NCI-H1105 (cell line): Measurements from ENCODE around the gene FAT2.
"Not testable (repeated sequence)": the region's sequence is repeated elsewhere in the genome, so short reads cannot be mapped to it uniquely, and the experiment has no call there.

ENCODE experiments used
- DNase-seq: peaks from one replicate; lab custom pipeline; 2025; lab: John Stamatoyannopoulos, UW

The FAT2 gene

DNA sequence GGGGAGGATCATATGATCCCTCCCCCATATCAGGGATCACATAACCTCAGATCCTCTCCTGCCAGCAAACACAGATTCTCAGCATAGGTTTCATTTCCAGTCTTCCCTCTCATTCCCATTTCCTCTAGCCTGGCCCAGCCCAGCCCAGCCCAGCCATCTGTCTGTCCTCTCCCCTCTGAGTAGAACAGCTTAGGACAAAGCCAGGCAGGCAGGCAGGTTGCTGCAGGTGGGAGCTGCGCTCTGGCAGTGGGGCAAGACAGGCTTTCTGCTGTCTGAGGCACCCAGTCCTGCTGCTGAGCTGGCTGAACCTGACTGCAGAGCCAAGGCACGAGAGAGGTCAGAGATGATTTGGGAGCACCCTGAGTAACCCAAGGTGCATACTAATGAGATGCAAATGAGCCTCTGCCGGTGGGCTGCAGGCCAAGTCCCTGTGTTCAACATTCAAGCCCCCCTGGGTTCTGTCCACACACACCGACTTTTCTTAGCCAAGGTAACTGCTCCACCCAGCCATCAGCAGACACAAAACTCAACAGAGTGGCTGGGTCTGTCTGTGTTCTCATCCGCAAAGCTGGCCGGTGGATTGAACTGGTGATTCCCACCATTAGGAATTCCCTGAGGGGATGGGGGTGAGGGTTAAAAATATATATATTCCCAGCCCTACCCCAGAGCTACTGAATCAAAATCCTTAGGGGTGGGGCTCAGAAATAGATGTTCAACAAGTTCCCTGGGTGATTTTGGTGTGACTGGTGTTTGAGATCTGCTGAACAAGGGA lies 9.1 kb downstream of the FAT2 start:
- no peak for DNase-seq

DNA sequence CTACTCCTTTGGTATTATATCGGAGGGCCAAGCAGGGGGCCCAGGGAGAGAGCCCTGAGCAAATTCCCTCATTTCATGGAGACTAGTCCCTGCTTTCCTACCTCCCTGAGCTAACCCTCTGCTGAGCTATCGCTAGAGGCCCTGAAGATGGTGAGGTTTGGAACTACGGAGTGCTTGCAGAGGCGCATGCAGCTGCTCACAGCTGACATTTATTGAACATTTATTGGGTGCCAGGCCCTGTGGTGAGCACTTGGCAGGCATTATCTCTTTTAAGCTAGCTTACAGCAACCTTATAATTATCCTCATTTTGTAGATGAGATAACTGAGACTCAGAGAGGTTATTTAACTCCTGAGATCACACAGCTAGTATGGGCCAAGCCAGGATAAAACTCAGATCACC lies 9.8 kb downstream of the FAT2 start:
- no peak for DNase-seq

DNA sequence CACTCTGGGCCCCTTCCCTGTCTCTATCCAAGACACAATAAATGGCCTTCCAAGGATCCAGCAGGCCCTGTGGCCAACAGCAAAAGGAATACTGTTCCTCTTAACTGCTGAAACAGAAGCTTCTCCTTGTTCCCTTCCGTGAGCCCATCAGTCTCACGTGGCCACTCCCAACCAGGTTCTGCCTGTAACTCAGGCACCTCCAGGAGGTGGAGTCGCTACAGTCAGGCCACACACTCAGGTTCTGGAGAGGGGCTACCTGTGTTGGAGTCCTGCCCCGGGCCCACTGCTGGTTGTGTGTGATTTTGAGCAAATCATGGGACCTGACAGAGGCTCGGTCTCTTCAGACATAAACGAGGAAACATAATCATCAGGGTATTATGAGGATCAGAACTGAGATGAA lies 10.3 kb downstream of the FAT2 start:
- DNase-seq, result no peak

DNA sequence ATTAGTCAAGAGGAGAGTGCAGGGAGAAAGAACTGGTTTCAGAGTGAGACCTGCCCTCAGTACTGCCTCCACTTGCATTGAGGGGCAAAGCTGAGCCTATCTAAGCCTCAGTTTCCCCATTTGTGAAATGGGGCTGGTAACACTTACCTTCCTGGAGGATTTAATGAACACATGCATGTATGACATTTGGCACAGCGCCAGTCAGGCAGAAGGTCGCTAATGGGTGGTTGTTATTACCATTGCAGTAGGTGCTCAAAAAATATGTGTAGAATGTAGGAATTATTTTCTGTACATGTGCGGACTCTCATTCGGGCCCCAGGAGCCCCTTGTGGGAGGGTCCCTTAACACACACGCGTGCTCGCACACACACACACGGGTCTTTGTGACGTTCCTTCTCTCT lies 10.9 kb downstream of the FAT2 start:
- DNase-seq, result no peak

DNA sequence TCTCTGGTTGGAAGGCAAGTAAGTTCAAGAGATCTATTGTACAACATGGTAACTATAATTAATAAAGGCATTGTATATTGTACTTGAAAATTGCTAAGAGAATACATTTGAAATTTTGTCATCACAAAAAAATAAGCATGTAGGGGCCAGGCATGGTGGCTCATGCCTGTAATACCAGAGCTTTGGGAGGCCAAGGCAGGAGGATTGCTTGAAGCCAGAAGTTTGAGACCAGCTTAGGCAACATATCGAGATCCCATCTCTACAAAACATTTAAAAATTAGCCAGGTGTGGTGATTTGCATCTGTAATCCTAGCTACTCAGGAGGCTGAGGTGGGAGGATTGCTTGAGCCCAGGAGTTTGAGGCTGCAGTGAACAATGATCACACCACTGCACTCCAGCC lies 12.0 kb downstream of the FAT2 start:
- DNase-seq, result not testable (repeated sequence)

DNA sequence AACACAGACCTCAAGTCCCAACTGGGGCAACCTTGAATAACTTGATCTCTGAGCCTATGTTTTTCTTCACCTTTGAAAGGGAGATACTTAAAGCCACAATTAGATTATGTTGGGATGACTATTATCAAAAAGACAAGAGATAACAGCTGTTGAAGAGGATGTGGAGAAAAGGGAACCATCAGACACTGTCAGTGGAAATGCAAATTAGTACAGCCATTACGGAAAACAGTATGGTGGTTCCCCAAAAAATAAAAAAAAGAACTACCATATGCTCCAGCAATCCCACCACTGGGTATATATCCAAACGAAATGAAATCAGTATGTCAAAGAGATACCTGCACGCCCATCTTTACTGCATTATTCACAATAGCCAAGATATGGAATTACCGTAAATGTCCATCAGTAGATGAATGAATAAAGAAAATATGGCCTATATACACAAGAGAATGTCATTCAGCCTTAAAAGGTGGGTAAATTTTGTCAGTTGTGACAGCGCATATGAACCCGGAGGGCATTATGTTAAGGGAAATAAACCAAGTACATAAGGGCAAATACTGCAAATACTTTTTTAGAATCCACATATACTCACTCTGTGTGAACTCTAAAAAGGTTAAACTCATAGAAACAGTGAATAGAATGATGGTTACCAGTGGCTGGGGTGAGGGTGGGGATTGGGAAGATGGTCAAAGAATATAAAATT lies 12.7 kb downstream of the FAT2 start:
- no peak for DNase-seq

DNA sequence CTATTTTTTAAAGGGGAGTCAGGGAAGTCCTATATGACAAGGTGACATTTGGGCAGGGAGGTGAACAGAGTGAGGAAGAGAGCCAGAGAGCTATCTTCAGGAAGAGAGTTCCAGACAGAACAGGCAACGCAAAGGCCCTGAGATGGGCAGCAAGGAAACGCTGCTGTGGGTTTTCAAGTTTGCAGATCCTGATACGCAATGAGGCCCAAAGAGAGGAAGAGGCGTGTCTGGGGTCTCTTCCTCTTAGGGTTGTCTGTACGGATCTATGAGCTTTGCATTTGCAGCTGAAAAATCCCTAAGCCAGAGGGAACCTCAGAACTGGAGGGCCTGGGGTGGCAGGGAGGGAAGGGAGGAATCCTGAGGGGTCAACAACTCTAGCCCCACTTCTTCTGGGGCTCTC lies 13.6 kb downstream of the FAT2 start:
- no peak for DNase-seq

DNA sequence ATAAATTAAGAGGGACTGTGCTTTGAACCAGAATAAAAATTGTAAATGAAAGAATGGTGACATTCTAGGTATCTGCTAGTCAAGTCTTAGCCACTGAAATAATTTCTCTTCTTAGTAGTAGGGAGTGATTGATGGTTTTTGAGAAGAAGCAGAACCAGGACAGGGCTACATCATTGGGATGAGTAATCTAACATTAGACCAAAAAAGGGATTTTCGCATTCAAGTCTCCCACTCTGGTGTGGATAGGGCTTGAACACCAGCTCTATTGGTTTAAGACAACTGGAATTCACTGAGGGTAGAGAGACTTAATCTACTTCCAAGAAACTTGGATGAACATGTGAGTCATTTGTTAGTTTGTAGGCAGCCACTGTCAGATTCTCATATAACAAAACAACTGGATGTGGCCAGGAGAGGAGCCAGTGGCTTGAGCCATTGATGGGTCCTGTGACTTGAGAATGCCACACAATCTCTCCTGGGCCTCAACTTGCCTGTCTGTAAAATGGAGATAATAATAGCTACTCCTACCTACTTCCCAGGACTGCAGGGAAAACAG lies 16.6 kb downstream of the FAT2 start:
- DNase-seq, result no peak

DNA sequence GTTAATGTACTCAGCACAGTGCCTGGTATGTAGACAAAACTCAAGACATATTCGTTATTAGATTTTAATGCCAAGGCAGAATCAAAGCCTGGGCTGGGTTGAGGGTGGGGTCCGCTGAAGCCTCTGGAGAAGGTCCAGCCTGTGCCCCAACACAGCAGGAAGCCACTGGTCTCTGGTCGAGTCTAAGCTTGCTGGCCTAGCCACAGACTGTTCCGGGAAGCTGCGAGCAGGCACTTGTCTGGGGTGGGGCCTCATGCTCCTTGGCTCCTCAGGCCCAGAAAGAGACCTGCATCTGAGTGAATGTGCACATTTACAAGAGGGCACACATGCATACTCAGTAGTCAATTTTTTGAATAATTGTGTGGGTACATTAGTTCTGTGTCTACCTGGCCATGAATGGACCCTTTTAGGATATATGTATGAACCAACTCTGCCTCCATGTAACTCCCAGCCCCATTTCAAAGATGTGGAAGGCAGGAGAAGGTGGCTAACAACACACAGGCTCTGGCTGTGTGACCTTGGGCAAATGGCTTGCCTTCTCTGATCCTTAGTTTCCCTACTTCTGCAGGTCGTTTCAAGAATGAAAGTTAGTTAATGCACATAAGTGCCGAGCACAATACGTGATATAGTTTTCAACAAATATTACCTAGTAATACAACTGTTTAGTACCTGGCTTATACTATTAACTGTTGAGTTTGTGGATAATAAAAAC lies 18.3 kb downstream of the FAT2 start:
- no peak for DNase-seq

DNA sequence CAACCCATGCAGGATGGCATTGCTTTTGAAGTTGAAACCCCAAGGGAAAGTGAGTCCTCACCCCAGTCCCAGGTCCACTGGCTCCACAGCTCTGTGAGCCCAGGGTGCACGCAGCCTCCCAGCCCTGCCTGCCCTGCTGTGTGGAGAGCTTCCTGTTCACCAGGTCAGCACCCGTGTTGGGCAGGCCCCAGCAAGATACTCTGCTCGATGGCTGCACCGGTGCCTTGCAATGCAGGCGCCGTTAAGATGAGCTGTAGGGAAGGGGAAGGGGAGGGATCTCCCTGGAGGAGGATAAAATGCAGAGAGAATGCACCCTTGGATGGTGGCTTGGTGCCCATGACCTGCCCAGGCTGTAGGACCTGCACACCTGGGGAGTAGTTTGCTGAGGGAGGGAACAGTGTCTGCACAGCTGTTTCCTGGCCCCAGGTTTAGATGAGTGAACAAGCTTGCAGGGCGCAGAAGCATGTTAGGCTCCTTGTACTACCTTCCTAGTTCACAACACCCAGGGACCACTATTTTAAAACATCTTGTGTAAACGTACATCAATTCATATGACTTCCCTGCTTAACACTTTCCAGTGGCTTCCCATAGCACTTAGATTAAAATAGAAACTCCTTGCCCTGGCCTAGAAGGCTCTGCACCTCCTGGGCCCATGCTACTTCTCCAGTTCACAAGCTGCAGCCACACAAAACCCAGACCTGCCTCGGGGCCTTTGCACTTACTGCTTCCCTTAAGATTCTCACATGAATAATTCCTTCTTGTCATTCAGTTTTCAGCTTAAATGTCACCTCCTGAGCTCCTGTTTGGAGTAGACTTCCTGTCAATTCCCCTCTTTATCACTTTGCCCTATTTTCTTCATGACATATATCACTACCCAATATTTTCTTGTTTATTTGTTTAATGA lies 19.6 kb downstream of the FAT2 start:
- DNase-seq, result no peak

DNA sequence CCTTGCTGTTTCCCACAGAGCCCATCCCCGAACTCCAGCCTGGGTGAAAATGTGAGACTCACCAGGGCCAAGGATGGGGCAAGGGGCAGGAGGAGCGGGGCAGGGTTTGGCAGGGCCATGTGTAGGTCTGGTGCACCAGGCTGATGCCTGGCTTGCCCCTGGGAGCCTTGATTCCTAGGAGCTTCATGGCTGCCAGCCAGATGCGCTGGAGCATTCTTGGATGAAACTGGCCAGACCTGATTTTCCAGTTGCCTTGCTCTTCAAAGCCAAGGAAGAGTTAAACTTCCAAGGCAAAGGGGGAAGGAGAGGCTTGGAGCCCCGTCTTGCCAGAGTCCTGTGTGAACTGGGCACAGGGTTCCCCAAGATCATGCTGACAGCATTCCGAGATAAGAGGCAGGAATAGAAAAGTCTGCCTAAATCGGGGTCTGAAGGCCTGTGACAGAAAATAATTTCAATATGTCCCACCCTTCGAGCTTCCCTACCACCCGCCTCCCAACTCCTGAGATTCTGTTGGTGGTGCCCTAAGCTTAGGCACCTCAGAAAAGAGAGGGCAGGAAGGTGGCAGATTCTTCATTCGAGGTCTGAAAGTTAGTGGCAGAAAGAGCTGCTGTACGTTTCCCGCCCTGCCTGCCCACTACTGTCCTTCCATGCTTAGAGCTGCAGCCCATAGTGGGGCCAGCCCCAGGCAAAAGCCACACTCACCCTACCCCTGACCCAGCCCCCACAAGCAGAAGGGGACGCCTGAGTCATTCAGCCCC lies 20.4 kb downstream of the FAT2 start:
- DNase-seq, result no peak

DNA sequence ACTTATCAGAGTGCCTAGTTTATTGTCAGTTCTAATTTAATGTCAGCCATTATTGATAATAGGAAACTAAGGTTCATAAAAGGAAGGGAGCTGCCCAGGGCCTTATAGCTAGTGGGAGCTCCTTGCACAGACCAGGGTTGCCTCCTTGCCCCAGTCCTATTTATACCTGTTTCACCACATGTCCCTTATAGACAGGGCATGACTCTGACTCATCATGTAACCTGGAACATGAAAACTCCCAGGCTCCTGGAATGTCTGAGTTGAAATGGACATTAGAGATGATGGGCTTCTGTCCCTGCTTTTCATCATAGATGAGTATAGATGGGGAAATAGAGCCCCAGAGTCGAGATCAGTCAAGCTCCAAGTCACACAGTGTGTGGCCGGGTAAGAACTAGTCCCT lies 21.1 kb downstream of the FAT2 start:
- no peak for DNase-seq

DNA sequence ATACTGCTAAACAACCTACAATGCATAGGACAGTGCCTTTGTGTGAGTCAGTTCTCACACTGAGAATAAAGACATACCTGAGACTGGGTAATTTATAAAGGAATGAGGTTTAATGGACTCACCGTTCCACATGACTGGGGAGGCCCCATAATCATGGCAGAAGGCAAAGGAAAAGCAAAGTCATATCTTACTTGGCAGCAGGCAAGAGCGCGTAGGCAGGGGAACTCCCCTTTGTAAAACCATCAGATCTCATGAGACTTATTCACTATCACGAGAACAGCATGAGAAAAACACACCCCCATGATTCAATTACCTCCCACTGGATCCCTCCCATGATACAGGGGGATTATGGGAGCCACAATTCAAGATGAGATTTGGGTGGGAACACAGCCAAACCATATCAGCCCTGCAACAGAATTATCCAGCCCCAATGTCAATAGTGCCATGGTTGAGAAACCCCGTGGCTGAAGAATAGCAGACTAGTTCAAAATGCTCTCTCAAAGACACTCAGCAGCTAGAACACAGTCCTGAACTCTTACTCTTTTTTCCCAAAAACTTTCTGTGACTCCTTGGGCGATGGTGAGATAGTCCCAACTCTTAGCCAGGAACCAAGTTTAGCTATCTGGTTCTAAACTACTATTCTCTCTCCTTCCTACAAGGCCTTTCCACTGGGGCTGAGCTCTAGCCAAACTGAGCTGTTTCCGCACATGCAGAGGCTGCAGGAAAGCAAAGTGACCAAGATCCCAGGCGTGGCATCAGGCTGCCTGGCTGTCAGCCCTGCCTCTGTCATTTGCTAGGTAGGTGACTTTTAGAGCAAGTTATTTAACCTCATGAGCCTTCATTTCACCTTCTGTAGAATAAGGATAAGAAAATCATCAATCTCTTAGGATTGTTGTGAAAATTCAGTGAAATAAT lies 21.7 kb downstream of the FAT2 start:
- no peak for DNase-seq

DNA sequence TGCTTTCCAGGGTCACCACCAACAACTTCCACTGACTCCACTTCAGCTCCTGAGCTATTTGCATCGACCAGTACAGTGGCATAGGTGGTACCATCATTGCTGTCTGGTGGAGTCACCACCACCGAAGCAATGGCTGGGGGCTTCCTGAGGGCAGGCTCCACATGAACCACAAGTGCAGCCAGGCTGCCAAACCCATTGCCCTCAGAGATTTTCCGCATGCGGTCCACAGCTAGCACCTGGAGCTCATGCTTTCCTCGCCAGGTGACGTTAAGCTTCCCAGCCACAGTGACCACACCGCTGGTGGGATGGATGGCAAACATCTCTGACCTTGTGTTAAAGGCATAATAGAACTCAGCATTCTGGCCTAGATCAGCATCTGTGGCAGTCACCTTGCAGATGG lies 23.1 kb downstream of the FAT2 start:
- no peak for DNase-seq

DNA sequence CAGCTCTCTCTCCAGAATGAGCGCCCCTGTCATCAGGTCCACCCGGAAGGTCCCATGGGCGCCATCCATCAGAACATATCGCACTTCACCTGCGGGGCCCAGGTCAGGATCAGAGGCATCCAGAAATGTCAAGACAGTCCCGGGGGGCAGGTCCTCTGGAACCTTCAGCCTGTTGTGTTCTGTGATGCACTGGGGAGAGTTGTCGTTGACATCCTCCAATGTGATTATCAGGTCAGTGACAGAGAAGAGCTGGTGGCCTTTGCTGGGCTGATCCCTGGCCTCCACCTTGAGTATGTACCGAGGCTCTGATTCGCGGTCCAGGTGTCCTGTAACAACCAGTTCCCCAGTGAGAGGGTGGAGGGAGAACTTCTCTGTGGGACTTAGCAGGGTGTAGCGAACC lies 25.2 kb downstream of the FAT2 start:
- no peak for DNase-seq

DNA sequence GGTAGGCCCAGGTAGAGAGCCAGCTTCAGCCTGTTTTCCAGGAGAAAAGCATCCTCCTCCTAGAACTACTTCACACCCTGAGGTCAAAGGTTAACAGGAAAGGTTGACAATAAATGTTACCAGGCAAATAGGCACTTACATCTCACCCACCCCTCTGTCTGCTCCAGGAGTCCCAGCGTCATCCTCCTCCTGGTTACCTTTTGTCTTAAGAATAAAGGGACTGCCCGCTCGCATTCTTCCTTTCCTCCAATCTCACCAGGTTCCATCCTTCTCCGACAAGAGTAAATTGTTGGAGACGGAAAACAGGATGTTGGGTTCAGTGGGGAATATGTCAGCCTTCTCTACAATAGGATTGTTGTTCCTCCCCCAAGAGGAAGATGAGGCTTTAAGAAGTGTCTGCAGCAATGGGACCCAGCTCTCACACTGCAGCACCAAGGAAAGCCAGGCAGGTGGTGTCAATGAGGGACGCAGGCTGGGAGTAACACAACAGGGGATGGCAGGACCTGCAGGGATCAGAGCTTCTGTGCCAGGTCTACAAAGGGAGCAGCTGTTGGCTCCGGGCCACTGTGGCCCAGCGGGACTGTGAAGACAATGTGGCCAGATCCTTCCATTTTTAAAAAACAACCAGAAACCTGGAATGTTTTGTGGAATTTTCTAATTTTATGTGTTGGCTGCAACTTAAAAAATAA lies 29.0 kb downstream of the FAT2 start:
- DNase-seq, result no peak

DNA sequence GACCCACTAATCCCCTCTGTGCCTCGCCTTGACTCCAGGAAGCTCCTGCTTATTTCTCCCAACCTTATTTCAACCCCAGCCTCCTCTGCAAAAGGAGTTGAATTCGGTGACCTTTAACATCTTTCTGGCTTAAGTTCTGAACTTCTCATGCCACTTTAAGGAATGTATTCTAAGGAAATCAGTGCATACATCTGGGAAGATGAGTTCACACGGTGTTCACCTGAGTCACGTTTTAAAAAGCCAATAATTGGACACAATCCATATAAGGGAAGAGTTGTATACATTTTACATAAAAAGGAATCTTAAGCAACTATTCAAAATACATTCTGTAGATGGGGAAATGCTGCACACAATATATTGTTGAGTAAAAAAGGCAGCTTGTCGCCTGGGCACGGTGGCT lies 33.2 kb downstream of the FAT2 start:
- no peak for DNase-seq

DNA sequence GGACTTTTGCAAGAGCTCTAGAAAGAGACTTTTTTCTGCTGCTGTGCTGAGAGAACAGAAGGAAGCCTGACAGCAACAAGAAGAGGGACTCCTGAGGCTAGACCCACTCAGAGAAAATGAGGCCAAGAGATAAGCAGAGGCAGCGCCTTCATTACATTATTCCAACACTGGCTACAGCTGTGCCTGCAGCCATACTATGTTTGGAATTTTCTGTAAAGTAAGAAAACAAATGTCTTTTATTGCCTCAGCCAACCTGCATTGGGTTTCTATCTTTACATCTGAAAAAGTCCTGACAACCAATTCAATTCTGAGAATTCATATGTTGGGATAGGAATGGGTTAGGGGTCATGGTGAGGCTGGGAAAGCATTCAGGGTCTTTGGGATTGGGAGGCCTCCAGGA lies 33.7 kb downstream of the FAT2 start:
- no peak for DNase-seq

DNA sequence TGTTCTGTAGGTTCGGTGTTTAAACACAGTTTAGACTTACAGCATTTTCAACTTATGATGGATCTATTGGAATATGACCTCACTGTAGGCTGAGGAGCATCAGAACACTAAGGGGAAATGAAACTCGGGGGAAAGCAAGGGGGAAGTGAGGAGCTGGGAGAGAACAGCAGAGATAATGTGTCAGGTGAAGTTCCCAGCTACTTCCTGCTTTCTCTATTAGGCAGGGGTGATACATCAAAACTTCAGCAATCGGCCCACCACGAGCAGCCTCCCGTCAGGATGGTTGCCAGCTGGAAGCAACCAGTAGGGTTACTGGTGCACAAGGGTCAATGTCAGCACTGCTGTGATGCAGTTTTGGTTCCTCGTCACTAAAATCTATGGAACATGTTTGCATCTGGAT lies 34.3 kb downstream of the FAT2 start:
- DNase-seq, result no peak
